Mesenteric fat pad (tissue), 1 donor: ENCODE data around the gene CLN5. TPM values are rescaled to one million over a fixed set of nuclear protein-coding genes. Genes with fewer than 3 reads are reported as not detected.
"Not testable (repeated sequence)": the region's sequence is repeated elsewhere in the genome, so short reads cannot be mapped to it uniquely, and the experiment has no call there.

Experiments used
- DNase-seq: peaks from one replicate; pipeline ENCODE4 v3.0.0-alpha.2; 2020; ENCODE audit warnings: low spot score
- total RNA-seq: library from RNA; stranded (reverse); fragmentation: NEBNext Ultra II Directional; extraction: Animal tissue kit (Norgen Biotek cat#: 25700); gene quantifications from one replicate; pipeline ENCODE4 v1.2.1, GENCODE V29; 2021
- donor health status: DM: yes; HTN: yes; CAD: no.

CLN5 gene
- total RNA-seq, 1 donor from 2014 or later = 27.2 TPM

DNA sequence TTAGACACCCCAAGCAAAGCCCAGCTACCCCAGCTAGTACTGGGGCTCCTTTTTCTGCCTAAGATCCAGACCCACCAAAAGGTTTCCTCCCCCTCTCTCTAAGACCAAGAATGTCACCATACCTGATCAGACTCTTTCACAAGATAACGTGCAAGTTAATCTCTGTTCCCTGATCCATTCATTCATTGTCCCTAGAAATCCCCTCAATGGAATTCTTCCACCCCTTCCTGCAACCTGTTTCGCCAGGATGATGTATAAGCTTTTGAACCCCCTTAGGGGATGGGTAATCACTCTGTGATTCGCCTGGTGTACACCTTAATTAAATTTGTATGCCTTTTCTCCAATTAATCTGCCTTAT lies 17.3 kb upstream of the CLN5 start:
- DNase-seq = no peak

DNA sequence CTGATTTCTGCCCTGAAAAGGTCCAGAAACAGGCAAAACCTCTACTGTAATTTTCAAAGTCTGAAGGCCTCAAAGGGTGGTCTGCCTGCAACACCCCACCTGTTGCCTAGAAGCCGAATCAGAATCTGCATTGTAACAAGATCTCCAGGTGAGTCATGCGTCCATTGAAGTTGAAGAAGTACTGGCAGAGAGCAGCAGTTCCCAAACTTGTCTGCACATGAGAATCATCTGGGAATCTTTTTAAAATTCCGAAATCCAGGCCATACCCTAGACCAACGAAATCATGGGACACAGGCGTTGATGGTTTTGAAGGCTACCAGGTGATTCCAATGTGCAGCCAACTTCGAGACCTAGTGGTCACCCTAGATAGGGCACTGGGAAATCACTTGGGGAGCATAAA lies 16.0 kb upstream of the CLN5 start:
- DNase-seq = no peak

DNA sequence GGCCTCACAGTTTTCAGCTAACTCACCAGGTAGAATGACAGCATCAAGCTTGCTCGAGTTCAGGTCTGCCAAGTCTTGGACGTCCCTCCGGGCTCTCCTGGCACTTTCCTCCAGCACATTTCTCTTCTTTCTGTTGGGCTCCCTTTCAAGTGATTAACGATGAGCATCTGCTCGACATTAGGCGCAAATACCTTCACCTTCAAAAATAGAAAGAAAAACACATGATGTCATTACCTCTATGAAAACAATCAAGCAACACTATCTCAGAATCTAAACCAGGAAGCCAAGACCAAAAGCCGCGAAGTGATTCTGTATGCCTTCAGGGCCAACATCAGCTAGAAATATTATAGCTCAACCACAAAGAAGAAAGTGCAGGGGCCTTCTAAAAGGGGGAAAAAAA lies 15.4 kb upstream of the CLN5 start:
- DNase-seq = no peak

DNA sequence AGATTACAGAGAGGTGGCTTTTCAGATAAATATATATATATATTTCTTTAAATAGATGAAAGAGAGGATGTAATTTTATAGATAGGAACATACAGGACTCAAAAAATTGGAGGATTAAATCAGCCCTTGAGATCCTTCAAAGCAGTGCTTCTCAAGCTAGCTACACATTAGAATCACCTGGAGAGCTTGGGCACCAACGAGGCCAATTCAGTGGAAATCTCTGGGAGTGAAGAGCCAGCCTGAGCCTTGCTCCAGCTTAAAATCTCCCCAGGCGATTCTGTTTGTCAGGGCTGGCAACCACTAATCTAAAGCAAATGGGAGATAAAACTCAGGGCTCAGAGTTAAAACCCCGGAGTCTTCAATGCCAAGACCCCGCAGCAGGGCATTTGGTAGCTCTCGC lies 15.0 kb upstream of the CLN5 start:
- no peak for DNase-seq

DNA sequence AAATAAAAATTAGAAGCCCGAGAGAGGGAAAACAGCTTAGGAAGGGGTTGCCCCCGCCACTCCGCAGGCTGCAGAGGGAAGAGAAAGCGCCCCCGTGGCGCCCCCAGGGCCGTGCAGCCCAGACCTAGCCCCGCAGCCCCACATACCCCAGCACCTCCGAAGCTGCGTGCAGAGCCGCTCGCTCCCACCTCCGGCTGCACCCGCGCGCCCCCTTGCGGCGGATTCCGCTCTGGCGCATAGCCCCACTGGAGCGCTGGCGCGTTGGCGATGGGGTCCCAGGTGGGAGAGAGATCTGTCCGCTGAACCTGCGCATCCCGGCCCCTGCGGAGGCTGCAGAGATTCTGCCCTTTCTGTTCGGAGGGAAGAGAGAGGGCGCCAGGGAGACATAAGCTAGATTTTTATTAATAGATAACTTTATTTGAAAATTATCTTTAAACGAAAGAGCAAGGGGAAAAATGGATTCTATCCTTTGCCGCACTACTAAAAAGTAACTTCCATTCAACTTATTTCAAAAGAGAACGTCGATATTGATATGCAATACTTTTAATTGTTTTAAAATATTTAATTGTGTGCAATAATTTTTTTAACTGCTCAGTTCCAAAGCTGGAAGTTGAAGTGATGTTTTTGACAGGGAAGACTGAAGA lies 11.7 kb upstream of the CLN5 start:
- DNase-seq = peak; percentile 94

GRCh38 chr13:76982061-76982460 lies 9.8 kb upstream of the CLN5 start:
- DNase-seq = no peak

GRCh38 chr13:76983676-76984075 lies 8.2 kb upstream of the CLN5 start:
- DNase-seq = no peak

DNA sequence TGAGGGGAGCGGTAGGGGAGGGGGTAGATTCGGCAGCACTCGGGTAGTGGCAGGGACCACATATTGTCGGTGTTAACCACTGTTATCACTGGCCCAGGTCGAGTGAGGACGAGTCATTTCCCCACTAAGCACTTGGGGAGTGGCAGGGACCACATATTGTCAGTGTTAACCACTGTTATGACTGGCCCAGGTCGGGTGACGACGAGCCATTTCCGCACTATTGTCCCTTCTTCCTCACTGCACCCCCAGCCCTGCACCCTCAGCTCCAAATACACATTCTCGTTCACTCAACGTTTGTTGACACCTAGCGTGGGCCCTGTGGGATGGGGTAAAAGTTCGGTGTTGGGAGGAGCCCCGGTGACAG lies 467 bp upstream of the CLN5 start:
- no peak for DNase-seq

- no peak for DNase-seq
Measured at GRCh38 chr13:76992548-76993001, 694 bp downstream of the CLN5 start.

DNA sequence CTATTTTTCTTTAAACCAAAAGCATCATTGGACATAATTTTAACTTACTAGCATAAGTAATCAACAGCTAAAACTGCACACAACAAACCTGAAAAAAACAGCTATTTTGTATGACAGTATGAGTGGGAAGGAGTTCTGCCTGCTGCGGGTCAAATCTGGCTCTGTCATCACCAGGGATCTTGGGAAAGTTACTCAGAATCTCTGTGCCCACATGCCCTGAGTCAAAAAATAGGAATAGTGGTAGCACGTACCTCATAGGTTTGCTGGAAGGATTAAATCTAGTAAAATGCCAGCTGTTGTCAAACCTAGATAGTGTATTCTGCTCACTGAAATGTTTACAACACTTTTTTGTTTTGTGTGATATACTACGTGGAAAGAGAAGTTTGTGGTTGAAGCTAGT lies 1.1 kb downstream of the CLN5 start:
- DNase-seq = no peak

DNA sequence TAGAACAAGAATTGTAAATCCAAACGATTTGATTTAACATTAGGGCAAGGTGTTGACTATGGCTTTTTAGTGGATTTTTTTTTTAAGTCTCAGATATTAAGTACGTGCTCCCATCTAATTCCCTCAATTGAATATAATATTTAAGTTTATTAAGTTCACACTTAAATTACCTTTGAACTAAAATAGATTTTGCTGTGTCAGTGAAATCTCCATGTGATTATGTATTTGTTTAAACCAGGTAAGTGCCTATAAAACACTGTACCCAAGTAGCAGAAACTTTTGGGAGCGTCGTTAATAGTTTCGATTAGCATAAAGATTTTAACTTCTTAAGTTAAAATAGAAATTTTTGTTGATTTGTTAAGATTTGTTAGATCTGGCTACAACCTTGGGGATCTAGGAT lies 1.6 kb downstream of the CLN5 start:
- DNase-seq = no peak

GRCh38 chr13:76994281-76994680 lies 2.4 kb downstream of the CLN5 start:
- DNase-seq = no peak

GRCh38 chr13:77000475-77000874 lies 8.6 kb downstream of the CLN5 start:
- no peak for DNase-seq

DNA sequence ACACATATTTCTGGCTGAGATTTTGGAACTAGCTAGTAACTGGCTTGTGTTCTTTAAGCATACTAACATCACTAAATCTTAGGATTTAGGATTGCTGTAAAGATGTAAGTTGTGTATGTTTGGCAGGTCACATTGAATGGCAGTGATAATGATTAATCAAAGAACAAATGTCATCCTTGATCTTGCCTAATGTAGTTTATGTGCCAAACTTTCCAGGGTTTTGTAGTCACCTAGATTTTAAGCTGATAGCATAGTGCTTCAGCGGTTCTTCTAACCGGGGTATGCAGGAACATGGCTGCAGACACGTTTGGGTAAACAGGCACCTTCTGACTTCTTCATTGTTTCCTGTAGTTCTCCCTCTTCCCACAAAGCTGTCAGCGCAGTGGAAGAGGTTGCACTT lies 9.7 kb downstream of the CLN5 start:
- DNase-seq = no peak

GRCh38 chr13:77001963-77002587 lies 10.2 kb downstream of the CLN5 start:
- DNase-seq = no peak

DNA sequence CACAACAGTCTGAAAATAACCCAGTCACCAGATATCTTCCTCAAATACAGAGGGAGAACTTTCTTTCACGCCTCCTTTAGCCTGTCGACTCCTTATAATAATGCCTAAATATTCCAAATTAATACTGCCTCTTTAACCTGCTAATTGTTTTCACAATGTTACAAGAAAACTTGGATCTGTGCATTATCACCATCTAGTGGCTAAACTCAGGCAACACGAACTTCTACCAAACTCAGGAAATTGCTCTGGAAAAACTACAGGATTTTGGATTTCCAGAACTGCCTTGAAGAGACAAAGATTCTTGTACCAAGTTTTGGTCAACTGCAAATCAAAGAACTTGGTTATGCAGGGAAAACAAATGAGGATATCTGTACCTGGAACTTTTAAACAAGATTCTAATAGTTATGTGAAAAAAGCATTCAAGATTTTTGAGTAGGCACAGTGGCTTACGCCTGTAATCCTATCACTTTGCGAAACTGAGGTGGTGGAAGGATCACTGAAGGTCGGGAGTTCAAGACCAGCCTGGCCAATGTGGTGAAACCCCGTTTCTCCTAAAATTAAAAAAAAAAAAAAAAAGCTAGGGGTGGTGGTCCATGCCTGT lies 10.8 kb downstream of the CLN5 start:
- DNase-seq = no peak

DNA sequence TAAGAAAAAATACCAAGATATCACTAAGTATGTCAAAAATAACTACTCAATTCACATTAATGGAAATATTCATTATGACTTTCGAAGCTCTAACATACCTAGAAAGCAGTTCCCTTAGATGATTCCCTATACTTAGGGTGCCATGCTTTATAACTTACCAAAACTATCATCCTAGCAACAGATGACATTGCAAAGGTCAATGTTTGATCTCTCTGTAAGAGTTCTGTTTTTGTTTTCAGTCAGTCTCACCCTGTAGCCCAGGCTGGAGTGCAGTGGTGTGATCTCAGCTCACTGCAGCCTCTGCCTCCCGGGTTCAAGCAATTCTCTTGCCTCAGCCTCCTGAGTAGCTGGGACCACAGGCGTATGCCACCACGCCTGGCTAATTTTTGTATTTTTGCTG lies 16.5 kb downstream of the CLN5 start:
- not testable (repeated sequence) for DNase-seq

DNA sequence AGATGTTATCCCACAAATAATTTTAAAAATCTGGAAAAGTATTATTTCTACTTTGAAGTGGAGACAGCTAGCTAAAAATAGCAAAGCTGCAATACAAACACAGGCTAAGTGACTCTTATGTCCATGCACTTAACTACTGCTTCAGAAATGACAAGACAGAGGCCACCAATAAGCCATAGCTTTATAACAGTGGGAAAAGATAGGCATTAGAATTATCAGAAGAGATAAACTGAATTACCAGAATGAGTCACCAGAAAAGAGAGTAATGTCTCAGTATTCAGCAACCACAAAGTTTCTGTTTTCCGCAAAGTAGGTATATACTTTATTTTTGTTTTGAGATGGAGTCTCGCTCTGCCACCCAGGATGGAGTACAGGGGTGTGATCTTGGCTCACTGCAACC lies 17.1 kb downstream of the CLN5 start:
- no peak for DNase-seq

DNA sequence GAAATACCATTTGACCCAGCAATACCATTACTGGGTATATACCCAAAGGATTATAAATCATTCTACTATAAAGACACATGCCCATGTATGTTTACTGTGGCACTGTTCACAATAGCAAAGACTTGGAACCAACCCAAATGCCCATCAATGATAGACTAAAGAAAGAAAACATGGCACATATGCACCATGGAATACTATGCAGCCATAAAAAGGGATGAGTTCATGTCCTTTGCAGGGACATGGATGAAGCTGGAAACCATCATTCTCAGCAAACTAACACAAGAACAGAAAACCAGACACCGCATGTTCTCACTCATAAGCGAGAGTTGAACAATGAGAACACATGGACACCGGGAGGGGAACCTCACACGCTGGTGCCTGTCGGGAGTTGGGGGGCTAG lies 17.8 kb downstream of the CLN5 start:
- DNase-seq = not testable (repeated sequence)

- DNase-seq = no peak
Measured at GRCh38 chr13:77013853-77014542, 22.1 kb downstream of the CLN5 start.

DNA sequence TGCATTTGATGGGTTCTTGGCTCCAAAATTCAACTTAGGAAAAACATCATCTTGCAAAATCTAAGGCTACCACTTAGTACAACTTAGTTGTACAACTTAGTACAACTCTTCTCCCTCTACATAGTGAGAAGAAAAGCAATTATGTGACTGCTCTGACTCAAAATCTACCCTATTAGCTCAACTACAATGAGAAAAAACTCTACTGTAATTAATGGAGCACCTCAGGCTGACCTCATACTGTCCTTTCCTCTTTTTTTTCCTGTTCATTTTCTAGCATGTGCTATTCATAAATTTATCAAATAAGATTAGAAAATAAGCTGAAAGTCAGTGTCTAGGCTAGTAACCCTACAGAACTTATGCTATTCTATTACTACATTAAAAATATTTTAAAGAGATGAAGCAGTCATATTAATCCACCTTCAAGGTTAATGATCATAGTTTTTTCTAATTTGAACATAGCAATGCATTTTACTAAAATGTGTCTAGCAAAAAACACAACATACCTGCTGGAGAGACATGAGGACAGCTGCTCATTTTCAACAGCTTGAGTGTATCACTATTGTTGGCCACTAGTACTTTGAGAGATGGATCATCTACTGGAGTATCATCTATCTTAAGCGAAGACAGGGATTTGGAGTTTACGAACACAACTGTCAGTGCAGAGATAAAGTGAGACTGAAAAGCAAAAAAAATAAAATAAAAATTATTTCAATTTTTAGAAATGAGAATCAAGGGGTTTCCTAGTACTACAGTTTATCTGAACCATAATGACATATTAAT lies 23.2 kb downstream of the CLN5 start:
- DNase-seq = no peak
